Common myeloid progenitor, CD34-positive (primary cell): Measurements from ENCODE around the gene FN1.
A peak's percentile ranks its signal among the peaks of the same experiment; 100 is the strongest.

Source experiments
- CTCF ChIA-PET: fragments of 350-600 bp; sonication (Branson Sonifier 250); formaldehyde crosslinking; loops from one replicate; lab custom pipeline; 2021; ENCODE audit warnings: antibody characterized with exemption; lab: Charles Lee
- POLR2A ChIA-PET: fragments of 350-600 bp; sonication (Branson Sonifier 250); formaldehyde crosslinking; loops from one replicate; lab custom pipeline; 2021; ENCODE audit warnings: antibody characterized with exemption; lab: Charles Lee
- DNase-seq, 3 donors: peaks; one replicate each; pipeline versions ENCODE4 v3.0.0 to v3.0.0-alpha.2; 2013
- H3K27ac ChIP-seq, 2 experiments: 1 replicate in 1 of 2; 2 replicates in 1 of 2; pipeline ENCODE4 v1.7.0; 2013; ENCODE audit warnings: inconsistent platforms in 2 of 2, low read length in 2 of 2, mild to moderate bottlenecking in 2 of 2, low read depth in 1 of 2, moderate library complexity in 1 of 2; ENCODE audit not compliant: severe bottlenecking in 2 of 2, insufficient read depth in 1 of 2, poor library complexity in 1 of 2
- H3K27me3 ChIP-seq, 5 experiments: replicated peaks in 2 of 5; 1 replicate in 3 of 5; 2 replicates in 2 of 5; pipeline versions ENCODE4 v1.6.1 to v1.7.0; 2013; ENCODE audit warnings: low read length in 4 of 5, mild to moderate bottlenecking in 2 of 5, moderate library complexity in 2 of 5, inconsistent platforms in 1 of 5; ENCODE audit not compliant: insufficient read depth in 5 of 5, control insufficient read depth in 4 of 5
- H3K36me3 ChIP-seq, 4 experiments: 1 replicate in 2 of 4; 2 replicates in 2 of 4; pipeline versions ENCODE4 v1.6.1 to v1.7.0; 2013; ENCODE audit warnings: low read length in 3 of 4, control low read depth in 1 of 4, mild to moderate bottlenecking in 1 of 4; ENCODE audit not compliant: control insufficient read depth in 4 of 4, insufficient read depth in 4 of 4
- H3K4me1 ChIP-seq, 4 experiments: 1 replicate in 3 of 4; 2 replicates in 1 of 4; pipeline versions ENCODE4 v1.6.1 to v1.7.1; 2013; ENCODE audit warnings: low read length in 3 of 4, mild to moderate bottlenecking in 3 of 4, control low read depth in 1 of 4, inconsistent platforms in 1 of 4, moderate library complexity in 1 of 4; ENCODE audit not compliant: control insufficient read depth in 4 of 4, insufficient read depth in 4 of 4; ENCODE audit errors: control extremely low read depth in 1 of 4
- H3K4me3 ChIP-seq, 7 experiments: 1 replicate in 4 of 7; 2 replicates in 3 of 7; pipeline versions ENCODE4 v1.5.1 to v1.7.0; 2013; ENCODE audit warnings: mild to moderate bottlenecking in 7 of 7, low read length in 6 of 7, moderate library complexity in 6 of 7, inconsistent platforms in 2 of 7, low read depth in 2 of 7, control low read depth in 1 of 7; ENCODE audit not compliant: insufficient read depth in 4 of 7, control insufficient read depth in 1 of 7; ENCODE audit errors: extremely low read depth in 1 of 7
- H3K9me3 ChIP-seq, 5 experiments: 1 replicate in 4 of 5; 2 replicates in 1 of 5; pipeline versions ENCODE4 v1.6.1 to v1.7.1; 2013; ENCODE audit warnings: low read length in 4 of 5, mild to moderate bottlenecking in 2 of 5, inconsistent platforms in 1 of 5, low read depth in 1 of 5, moderate library complexity in 1 of 5; ENCODE audit not compliant: control insufficient read depth in 4 of 5, insufficient read depth in 2 of 5; ENCODE audit errors: control extremely low read depth in 1 of 5
- WGBS: methylation state at CpG from one replicate; pipeline ENCODE4 v1.1.5; 2013; ENCODE audit not compliant: insufficient coverage; 5-methylcytosine and 5-hydroxymethylcytosine counted together

The FN1 gene

GRCh38 chr2:215396595-215397313 lies 39.1 kb downstream of the FN1 start:
- ChIA-PET POLR2A (interaction anchor here (0.6 kb wide), 1 partner anchor 129 kb away, joined by 4 read pairs; no protein-coding TSS in a partner anchor), CTCF (no interaction called here)
- Histone ChIP-seq H3K36me3 (no peaks in the 10 kb centered on the region), H3K4me3 (no peak overlapping the region), H3K27me3 (no peaks in the 10 kb centered on the region), H3K27ac (no peak overlapping the region), H3K9me3 (no peaks in the 10 kb centered on the region), H3K4me1 (no peaks in the 10 kb centered on the region)
- DNase-seq = peak in 1 of 3 donors; percentile 3
- 100% methylated on average over 1 of the region's 2 CpGs for WGBS

GRCh38 chr2:215395687-215396460 lies 40.0 kb downstream of the FN1 start:
- 100% methylated on average over 1 of the region's 5 CpGs for WGBS
- H3K4me3 ChIP-seq = no peak overlapping the region
- DNase-seq = no peak
- ChIA-PET POLR2A (no interaction called here), CTCF (no interaction called here)
- no peaks in the 10 kb centered on the region for H3K27me3 ChIP-seq
- H3K27ac ChIP-seq = no peak overlapping the region
- H3K36me3 ChIP-seq = no peaks in the 10 kb centered on the region
- H3K4me1 ChIP-seq = no peaks in the 10 kb centered on the region
- H3K9me3 ChIP-seq = no peaks in the 10 kb centered on the region

GRCh38 chr2:215394102-215394805 lies 41.6 kb downstream of the FN1 start:
- 92% methylated on average over 6 of the region's 7 CpGs for WGBS
- H3K36me3 ChIP-seq = no peaks in the 10 kb centered on the region
- POLR2A ChIA-PET = no interaction called here
- no peaks in the 10 kb centered on the region for H3K4me1 ChIP-seq
- no peaks in the 10 kb centered on the region for H3K9me3 ChIP-seq
- CTCF ChIA-PET = no interaction called here
- no peak overlapping the region for H3K27ac ChIP-seq
- H3K27me3 ChIP-seq = no peaks in the 10 kb centered on the region
- H3K4me3 ChIP-seq = no peak overlapping the region
- DNase-seq = no peak

DNA sequence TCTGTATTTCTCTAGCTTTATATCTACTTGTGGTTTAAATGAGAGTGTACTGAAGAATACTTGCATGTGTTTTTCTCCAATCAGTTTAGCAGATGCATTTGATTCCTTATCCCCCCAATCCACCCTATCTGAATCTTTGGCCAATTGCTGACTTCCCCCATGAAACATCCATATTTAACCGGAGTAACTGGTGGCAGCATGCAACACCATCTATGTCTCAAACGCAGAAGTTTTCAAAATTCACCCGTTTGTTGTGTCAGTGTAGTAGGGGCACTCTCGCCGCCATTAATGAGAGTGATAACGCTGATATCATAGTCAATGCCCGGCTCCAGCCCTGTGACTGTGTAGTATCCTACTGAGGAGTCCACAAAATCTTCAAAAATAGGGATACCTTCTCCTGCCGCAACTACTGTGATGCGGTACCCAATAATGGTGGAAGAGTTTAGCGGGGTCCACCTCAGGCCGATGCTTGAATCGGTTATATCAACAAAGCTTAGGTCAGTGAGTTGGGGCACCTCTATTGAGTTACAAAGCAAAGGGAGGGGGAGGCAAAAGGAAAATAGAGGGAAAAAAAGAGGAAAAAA lies 43.1 kb downstream of the FN1 start:
- no peaks in the 10 kb centered on the region for H3K9me3 ChIP-seq
- ChIA-PET POLR2A (no interaction called here), CTCF (no interaction called here)
- H3K4me3 ChIP-seq = no peak overlapping the region
- H3K4me1 ChIP-seq = no peaks in the 10 kb centered on the region
- no peak for DNase-seq
- no peaks in the 10 kb centered on the region for H3K27me3 ChIP-seq
- over 99% methylated on average over 12 of the region's 12 CpGs for WGBS
- no peaks in the 10 kb centered on the region for H3K36me3 ChIP-seq
- no peak overlapping the region for H3K27ac ChIP-seq

- H3K9me3 ChIP-seq = no peaks in the 10 kb centered on the region
- POLR2A ChIA-PET = no interaction called here
- H3K36me3 ChIP-seq = no peaks in the 10 kb centered on the region
- no peaks in the 10 kb centered on the region for H3K4me1 ChIP-seq
- DNase-seq = no peak
- H3K4me3 ChIP-seq = no peak overlapping the region
- CTCF ChIA-PET = no interaction called here
- H3K27me3 ChIP-seq = no peaks in the 10 kb centered on the region
- H3K27ac ChIP-seq = no peak overlapping the region
Observed at GRCh38 chr2:215392164-215392563, 43.7 kb downstream of the FN1 start.

- POLR2A ChIA-PET = no interaction called here
Observed at GRCh38 chr2:215391531-215391930, 44.3 kb downstream of the FN1 start.

More at GRCh38 chr2:215391531-215391930, 44.3 kb downstream of the FN1 start:
- CTCF ChIA-PET = interaction anchor here (1.0 kb wide), 1 partner anchor 41 kb away, joined by 3 read pairs; no protein-coding TSS in a partner anchor
- no peaks in the 10 kb centered on the region for H3K4me1 ChIP-seq
- H3K4me3 ChIP-seq = no peak overlapping the region
- WGBS = 100% methylated on average over 1 of the region's 5 CpGs
- H3K36me3 ChIP-seq = no peaks in the 10 kb centered on the region
- H3K27ac ChIP-seq = no peak overlapping the region
- H3K9me3 ChIP-seq = no peaks in the 10 kb centered on the region
- DNase-seq = no peak
- H3K27me3 ChIP-seq = no peaks in the 10 kb centered on the region
